ENCODE results near the gene PRKAG2.

The PRKAG2 gene

DNA sequence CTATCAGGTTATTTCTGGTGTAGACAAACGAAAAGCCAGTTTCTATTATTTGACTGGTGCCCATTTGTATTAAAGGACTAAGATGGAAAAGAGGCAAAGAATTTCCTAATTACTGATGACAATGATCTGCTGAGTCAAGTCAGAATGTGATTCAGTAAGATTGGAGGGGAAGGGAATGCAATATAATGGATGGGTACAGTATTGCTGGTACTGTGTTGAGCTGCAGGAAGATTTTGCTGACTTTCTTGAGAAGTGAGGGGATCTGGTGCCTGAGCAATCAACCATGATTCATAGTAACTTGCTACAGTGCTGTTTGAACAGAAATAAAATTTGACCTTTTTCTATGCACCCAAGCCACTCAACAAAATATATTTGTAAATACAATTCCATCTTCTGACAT is 218.1 kb downstream of the PRKAG2 start:
- no peak overlapping the region for H3K4me3 ChIP-seq (ENCODE audit: low read depth, low read length)
- DNase-seq (ENCODE audit: low read depth), result no peak
- TF ChIP-seq, protein P1, sequence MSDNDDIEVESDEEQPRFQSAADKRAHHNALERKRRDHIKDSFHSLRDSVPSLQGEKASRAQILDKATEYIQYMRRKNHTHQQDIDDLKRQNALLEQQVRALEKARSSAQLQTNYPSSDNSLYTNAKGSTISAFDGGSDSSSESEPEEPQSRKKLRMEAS (IDR thresholded peaks at IDR 0.05; ENCODE audit: low read depth, low read length), result no peak
- TF ChIP-seq MYC (IDR thresholded peaks at IDR 0.05; ENCODE audit: low read depth, low read length) (no peak), POLR2A (IDR thresholded peaks at IDR 0.05; ENCODE audit: extremely low read depth, insufficient read length) (no peak)
- TF ChIP-seq, protein P2, sequence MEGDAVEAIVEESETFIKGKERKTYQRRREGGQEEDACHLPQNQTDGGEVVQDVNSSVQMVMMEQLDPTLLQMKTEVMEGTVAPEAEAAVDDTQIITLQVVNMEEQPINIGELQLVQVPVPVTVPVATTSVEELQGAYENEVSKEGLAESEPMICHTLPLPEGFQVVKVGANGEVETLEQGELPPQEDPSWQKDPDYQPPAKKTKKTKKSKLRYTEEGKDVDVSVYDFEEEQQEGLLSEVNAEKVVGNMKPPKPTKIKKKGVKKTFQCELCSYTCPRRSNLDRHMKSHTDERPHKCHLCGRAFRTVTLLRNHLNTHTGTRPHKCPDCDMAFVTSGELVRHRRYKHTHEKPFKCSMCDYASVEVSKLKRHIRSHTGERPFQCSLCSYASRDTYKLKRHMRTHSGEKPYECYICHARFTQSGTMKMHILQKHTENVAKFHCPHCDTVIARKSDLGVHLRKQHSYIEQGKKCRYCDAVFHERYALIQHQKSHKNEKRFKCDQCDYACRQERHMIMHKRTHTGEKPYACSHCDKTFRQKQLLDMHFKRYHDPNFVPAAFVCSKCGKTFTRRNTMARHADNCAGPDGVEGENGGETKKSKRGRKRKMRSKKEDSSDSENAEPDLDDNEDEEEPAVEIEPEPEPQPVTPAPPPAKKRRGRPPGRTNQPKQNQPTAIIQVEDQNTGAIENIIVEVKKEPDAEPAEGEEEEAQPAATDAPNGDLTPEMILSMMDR (IDR thresholded peaks at IDR 0.05; ENCODE audit: low read depth, low read length), result no peak

DNA sequence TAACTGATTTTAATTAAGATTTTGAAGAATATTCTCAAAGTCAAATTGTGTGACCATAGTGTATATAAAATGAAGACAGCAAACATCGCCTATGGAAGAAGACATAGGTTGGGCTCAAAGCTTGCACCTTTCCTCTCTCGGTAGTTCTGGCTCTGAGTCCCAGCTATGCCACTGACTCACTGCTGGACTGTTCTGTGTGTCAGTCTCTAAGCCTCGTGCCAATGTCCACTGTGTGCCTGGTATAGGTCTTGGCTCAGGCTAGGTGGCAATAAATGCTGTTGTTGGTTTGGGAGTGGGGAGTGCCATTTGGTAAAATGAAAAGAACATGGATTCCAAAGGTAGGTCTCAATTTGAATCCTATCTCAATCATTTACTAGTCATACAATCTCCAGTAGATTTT is 219.7 kb downstream of the PRKAG2 start:
- no peak for DNase-seq (ENCODE audit: low read depth)

DNA sequence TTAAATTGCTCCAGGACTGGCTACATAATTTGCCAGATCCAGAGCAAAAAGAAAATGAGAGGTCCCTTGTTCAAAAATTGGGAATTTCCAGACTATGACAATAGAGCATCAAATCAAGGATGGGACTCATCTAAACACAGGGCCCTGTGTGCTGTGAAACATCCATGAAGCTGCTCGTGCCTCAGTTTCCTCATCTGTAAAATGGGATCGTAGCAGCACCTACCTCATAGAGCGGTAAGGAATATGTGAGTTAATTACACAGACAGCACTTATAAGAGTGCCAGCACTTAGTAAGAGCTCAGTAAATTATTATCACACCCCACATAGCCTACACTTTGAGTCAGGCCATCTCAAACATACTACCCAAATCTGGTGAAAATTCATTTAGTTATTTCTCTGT is 221.4 kb downstream of the PRKAG2 start:
- H3K4me3 ChIP-seq (ENCODE audit: low read depth, low read length), result no peak overlapping the region
- no peak for DNase-seq (ENCODE audit: low read depth)
- TF ChIP-seq MYC (IDR thresholded peaks at IDR 0.05; ENCODE audit: low read depth, low read length) (no peak), POLR2A (IDR thresholded peaks at IDR 0.05; ENCODE audit: extremely low read depth, insufficient read length) (no peak)
- TF ChIP-seq, protein P2 (IDR thresholded peaks at IDR 0.05; ENCODE audit: low read depth, low read length), result no peak
- TF ChIP-seq, protein P1 (IDR thresholded peaks at IDR 0.05; ENCODE audit: low read depth, low read length), result no peak

More for the DNA sequence above, 219.7 kb downstream of the PRKAG2 start:
- no peak for TF ChIP-seq POLR2A (IDR thresholded peaks at IDR 0.05; ENCODE audit: extremely low read depth, insufficient read length)
- TF ChIP-seq MYC (IDR thresholded peaks at IDR 0.05; ENCODE audit: low read depth, low read length), result no peak
- TF ChIP-seq, protein P2 (IDR thresholded peaks at IDR 0.05; ENCODE audit: low read depth, low read length), result no peak
- TF ChIP-seq, protein P1 (IDR thresholded peaks at IDR 0.05; ENCODE audit: low read depth, low read length), result no peak
- H3K4me3 ChIP-seq (ENCODE audit: low read depth, low read length), result no peak overlapping the region

DNA sequence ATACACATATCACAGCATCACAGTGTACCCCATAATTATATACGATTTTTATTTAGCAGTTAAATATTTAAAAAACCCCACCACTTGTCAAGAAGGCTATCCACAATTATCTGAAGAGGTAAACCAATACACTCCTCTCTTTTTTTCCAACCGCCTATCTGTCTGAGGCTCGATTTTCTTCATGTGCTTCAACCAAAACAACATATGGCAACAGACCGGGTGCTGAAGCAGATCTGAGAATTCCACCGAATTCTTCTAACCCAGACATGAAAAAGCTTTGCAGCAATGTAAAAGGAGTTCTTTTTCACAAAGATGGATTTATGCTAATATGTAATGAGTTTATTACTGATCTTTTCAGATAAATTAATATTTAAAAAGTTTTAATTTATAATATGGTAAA is 224.8 kb downstream of the PRKAG2 start:
- no peak overlapping the region for H3K4me3 ChIP-seq (ENCODE audit: low read depth, low read length)
- no peak for DNase-seq (ENCODE audit: low read depth)
- TF ChIP-seq POLR2A (IDR thresholded peaks at IDR 0.05; ENCODE audit: extremely low read depth, insufficient read length), result no peak
- TF ChIP-seq, protein P2 (IDR thresholded peaks at IDR 0.05; ENCODE audit: low read depth, low read length), result no peak
- TF ChIP-seq, protein P1 (IDR thresholded peaks at IDR 0.05; ENCODE audit: low read depth, low read length), result no peak
- TF ChIP-seq MYC (IDR thresholded peaks at IDR 0.05; ENCODE audit: low read depth, low read length), result no peak

DNA sequence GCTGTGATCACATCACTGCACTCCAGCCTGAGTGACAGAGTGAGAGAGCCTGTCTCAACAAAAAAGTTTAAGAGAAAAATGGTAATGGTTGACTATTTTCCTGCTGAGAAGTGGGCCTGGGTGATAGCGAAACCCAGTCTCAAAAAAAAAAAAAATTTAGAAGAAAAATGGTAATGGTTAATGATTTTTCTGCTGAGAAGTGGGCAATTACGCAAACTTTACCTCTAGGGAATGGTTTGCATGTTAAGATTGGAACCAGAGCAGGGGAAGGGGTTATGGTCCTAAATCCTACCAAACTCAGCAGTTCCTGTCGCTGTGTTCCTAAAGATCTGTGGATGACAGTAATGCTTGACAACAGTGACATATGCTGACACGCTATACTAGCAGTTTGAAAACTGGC is 226.8 kb downstream of the PRKAG2 start:
- no peak overlapping the region for H3K4me3 ChIP-seq (ENCODE audit: low read depth, low read length)
- peak; percentile 63 for DNase-seq (ENCODE audit: low read depth)
- no peak for TF ChIP-seq POLR2A (IDR thresholded peaks at IDR 0.05; ENCODE audit: extremely low read depth, insufficient read length)
- TF ChIP-seq, protein P2 (IDR thresholded peaks at IDR 0.05; ENCODE audit: low read depth, low read length), result no peak
- TF ChIP-seq, protein P1 (IDR thresholded peaks at IDR 0.05; ENCODE audit: low read depth, low read length), result no peak
- TF ChIP-seq MYC (IDR thresholded peaks at IDR 0.05; ENCODE audit: low read depth, low read length), result no peak

Measured in NB4 (cell line).